HG03064 (cell line): Measurements from ENCODE around the gene CEP70.
"Not testable (repeated sequence)": the region's sequence is repeated elsewhere in the genome, so short reads cannot be mapped to it uniquely, and the experiment has no call there.

Experiments
- ATAC-seq: cut with Tn5 transposase; IDR thresholded peaks from one replicate; pipeline ENCODE4 v1.9.1; 2021; ENCODE audit warnings: low read depth; ENCODE audit not compliant: unreplicated experiment

Gene CEP70

DNA sequence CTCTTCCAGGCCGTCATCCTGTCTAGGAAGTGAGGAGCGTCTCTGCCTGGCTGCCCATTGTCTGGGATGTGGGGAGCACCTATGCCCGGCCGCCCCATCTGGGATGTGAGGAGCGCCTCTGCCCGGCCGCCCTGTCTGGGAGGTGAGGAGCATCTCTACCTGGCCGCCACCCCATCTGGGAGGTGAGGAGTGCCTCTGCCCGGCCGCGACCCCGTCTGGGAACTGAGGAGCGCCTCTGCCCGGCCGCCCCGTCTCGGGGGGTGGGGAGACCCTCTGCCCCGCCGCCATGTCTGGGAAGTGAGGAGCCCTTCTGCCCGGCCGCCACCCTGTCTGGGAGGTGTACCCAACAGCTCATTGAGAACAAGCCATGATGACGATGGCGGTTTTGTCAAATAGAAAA is 72.6 kb downstream of the CEP70 start:
- ATAC-seq = not testable (repeated sequence)

DNA sequence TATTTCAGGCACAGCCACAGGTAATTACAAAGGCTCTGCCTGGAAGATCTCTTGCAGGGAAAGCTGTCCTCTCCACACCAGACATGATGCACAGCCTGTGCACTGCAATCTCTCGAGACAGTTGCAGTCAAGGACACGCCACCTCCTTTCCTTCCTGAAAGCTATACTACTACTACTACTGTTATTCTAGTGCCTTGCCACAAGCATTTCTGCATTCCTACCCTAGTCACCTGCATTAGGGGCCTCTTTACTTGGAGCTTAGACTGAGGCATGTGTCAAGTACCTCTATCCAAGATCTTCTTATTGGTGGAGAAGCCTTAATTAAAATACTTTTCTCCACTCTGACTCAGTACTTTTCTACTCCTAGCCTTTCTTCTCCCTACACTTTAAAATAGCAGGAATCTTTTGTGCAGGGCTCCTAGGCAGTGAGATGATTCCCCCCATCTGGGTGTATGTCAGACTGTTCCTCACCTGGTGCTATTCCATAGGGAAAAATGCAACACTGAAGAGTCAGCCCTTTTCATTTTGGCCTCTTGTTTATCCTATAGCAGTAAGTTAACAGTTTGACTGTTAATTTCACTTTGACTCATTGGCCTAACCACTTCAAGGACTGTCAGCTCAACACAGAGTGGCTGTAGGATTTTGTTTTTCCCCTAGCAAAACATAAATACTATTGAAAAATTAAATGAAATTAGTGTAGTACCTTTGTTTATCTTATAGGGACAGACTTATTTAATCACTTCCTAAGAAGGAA is 80.8 kb downstream of the CEP70 start:
- peak; percentile 73 for ATAC-seq

DNA sequence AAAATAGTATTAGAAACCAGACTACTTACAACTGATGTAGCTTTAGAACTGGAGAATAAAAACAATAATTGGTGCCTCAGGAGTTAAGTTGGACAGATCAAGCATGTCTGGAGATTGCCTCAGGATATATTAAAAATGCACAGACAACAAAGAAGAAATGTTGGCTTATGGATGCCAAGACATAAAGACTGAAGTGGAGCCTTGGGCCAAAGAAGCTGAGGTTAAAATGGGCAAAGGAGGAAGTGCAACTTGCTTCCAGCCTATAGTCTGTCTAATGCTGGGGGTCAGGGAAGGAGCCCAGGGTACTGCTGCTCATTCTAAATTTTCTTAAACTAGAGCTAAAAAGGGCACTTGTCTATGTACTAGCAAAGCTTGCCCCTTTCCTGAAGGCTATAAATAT is 82.1 kb downstream of the CEP70 start:
- ATAC-seq = no peak

DNA sequence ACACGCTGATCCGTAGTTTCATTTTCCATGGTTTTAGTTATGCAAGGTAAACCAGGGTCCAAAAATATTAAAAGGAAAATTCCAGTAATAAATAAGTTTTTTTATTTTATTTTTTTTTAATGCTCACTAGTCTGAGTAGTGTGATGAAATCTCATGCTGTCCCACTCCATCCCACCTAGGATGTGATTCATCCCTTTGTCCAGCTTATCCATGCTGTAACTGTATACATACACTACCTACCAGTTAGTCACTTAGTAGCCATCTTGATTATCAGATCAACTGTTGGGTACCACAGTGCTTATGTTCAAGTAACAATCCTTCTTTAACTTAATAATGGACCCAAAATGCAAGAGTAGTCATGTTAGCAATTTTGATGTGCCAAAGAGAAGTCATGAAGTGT is 84.5 kb downstream of the CEP70 start:
- no peak for ATAC-seq

DNA sequence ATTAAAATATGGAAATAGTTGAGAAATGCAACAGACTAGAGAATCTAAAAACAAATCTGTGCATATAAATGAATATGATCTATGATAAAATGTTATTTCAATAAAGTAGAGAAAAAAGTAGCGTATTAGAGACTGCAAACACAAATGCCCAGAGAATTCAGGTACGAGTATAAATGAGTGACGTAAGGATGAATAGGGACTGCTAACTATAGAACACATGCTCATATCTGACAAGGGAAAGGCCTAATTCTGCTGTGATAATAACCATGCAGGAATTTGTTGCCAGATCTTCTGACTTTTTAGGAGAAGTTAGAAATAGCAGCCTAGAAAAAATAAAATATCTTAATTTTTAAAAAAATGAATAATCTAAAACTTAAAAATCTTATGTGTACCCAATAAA is 86.5 kb downstream of the CEP70 start:
- no peak for ATAC-seq

DNA sequence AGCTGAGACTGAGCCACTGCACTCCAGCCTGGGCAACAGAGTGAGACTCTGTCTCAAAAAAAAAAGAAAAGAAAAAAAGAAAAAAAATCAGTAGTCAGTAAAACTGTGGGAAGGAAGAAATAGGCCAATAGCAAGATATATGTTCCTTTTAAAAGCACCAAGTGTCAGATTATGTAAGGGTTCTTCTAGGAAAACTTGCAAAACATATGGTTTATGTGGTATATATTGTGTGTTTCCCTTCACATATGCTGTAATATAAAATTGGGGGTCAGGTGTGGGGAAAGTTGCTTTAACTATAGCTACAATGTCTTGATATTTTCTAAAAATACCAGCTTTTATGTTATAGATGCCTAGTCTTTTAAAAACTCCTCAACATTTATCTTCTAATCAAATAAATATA is 95.1 kb downstream of the CEP70 start:
- ATAC-seq = no peak

DNA sequence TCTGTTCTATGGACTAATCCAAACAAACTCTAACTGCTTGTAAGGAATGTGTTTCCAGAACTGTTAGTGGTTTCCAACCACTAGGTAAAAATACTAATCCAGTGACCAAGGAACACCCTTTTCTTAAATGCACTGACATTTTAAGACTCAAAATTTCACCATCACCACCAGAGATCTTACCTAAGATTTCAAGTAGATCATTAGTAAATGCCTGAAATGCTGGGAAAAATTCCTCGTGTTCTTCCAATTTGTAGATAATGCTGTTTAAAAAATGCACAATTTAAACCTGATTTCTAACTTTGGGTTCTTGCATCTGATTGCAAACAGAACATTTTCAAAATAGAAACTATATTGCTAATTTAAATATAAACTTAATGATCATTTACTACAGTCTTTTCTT is 96.2 kb downstream of the CEP70 start:
- ATAC-seq = no peak

DNA sequence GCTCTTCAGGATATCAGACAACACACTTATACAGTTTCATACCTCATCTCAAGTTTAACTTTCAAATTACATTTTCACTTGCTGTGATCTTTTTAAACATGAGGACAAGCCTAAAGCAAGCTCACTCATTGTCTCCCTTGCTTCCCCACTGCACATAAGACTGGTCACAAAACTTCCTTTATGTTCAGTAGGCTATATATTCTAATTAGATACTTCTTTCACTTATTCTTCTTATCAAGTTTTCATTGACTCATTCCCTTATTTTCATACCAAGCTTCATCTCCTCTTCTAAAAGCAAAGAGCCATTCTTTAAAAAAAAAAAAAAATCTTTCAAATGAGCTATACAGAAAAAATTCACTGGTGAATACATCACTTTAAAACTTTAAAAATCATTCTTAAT is 97.0 kb downstream of the CEP70 start:
- ATAC-seq = no peak

DNA sequence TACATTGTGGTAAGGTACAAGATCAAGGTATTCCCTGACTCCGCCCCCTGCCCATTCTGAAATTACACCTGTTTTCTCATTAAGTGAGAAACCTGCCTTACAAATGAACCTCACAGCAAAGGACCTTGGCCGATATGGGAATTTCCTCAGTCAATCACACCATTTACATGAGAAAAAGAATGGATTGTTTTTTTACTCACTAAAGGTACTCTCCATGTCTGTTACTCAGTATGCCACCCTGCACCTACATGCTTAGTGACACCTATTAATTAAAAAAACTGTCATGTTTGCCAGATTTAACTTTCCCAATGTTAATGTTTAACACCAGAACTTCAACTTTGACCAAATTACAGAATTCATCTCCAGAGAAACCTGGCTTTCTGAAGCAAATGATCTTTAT is 97.6 kb downstream of the CEP70 start:
- no peak for ATAC-seq

DNA sequence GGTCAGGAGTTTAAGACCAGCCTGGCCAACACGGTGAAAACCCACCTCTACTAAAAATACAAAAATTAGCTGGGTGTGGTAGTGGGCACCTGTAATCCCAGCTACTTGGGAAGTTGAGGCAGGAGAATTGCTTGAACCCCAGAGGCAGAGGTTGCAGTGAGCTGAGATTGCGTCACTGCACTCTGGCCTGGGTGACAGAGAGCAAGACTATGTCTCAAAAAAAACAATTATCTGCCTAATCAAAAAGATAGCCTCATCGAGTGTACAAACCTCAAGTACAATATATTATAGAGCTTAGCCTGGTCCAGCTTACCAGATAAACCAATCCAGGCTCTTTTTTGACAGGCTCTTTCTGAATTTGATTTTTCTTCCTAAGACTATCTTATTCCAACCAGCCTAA is 98.4 kb downstream of the CEP70 start:
- ATAC-seq = not testable (repeated sequence)

DNA sequence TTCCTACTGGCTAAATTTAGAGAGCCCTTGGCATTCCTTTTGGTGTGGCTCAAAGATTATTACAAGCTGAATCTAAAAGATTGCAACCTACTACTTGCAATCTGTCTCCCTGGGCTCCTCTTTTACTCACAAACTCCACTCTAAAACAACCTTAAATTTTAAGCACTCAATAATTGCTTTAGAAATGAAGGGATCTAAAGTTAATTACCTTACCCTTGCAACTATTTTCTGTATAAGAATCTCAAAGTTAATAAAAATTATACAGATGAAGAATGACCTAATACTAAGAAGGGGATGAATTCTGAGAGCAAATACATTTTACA is 99.5 kb downstream of the CEP70 start:
- ATAC-seq = no peak

DNA sequence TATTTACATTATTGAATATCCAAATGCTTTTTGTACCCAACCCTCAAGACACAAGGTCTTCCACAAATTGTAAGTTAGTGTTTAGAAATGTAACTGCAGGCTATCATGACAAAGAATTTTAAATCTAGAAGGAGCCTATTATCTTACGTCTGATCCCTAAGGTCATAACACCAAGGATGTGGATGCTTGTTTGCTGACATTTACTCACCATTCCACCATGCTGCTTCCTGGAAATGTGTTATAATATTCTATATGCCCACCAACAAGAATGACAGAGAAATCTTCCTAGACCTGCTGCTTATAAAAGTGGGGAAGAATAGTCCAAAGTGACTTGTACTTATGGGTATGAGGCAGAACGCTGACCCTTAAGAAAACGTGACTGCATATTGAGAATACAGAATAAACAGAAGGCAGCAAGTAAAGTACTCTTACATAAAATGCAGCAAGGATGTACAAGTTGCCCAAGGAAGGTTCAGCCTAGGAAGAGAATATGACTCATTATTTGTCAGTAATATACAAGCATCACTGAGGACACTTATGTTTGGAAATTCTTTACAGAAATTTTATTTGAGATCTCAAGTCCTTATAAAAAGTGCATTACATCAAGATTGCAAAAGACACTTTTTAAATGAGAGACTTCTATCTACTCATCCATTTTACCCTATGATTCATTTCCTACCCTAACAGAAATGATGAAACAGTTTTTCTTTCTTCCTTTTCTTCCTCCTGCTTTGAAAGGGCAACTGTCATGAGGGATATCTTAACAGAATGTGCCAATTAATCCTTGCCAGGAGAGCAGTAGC is 100.1 kb downstream of the CEP70 start:
- ATAC-seq = no peak

DNA sequence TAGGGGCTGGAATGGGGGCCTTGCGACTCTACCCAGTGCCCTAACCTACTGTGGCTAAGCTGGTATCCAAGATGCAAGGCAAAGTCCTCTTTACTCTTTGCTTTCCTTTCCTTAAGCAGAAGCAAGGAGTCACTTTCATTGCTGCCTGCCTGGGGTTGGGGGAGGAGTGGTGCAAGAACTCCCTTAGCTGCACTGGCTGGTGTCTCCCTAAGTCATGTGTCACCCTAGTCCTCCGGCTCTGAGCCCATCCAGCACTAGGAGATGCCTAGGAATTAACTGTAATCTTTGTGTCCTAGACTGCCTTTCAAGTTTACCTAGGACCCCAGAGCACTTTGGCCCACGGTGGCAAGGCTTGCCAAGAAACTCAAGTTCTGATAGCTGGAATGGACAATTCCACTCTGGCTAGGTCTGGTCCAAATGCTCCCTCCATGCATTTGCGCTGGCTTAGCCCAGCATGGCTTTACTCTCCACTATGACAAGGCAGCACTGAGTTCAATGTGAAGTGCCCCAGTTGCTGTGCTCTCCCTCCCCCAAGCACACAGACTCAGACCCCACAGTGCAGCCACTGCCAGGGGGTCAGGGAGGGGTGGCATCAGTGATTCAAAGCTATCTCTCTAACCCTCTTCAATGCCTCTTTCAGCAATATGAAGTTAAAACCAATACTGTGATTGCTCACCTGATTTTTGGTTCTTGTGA is 100.9 kb downstream of the CEP70 start:
- no peak for ATAC-seq

DNA sequence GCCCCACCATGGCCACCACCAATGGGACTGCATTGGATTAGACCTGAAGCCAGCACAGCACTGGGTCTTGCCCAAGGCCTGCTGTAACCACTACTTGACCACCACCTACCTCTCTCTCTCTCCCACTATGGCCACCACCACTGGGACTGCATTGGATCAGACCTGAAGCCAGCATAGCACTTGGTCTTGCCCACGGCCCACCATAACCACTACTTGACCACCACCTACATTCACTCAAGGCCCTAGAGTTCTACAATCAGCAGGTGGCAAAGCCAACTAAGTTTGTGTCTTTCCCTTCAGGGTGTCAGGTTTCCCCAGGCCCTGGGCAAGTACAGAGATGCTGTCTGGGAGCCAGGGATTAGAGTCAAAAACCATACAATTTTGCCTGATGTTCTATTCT is 102.1 kb downstream of the CEP70 start:
- ATAC-seq = no peak

DNA sequence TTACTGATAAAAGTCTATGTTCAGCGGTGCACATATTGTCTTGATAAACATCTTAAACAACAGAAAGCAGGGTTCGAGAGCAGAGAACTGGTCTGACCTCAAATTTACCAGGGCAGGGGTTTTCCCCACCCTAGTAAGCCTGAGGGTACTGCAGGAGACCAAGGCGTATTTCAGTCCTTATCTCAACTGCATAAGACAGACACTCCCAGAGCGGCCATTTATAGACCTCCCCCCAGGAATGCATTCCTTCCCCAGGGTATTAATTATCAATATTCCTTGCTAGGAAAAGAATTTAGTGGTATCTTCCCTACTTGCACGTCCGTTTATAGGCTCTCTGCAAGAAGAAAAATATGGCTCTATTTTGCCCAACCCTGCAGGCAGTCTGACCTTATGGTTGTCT is 107.5 kb downstream of the CEP70 start:
- ATAC-seq = not testable (repeated sequence)

DNA sequence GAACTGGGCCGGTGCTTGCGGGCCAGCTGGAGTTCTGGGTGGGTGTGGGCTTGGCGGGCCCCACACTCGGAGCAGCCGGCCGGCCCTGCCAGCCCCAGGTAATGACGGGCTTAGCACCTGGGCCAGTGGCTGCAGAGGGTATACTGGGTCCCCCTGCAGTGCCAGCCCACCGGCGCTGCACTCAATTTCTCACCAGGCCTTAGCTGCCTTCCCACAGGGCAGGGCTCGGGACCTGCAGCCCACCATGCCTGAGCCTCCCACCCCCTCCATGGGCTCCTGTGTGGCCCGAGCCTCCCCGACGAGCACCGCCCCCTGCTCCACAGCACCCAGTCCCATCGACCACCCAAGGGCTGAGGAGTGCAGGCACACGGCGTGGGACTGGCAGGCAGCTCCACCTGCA is 109.4 kb downstream of the CEP70 start:
- not testable (repeated sequence) for ATAC-seq

DNA sequence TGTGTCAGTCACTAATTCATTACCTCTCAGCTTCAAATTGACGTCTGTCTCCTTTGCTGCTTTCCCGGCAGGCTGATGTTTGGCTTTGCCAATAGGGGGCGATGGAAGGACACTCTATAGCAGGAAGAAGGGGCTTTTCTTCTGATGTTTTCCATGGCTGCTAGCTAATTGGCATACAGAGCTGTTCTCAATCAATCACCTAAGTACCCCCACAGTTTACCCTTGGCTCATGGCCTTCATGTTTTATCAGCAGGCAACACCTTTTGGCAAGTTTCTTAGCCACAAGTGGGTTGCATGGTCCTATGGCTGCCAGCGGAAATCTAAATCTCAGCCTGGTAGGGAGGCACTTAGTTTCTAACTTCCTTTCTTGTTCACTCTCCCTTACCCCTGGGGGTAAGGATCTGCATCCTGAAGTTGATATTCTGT is 114.6 kb downstream of the CEP70 start:
- no peak for ATAC-seq

DNA sequence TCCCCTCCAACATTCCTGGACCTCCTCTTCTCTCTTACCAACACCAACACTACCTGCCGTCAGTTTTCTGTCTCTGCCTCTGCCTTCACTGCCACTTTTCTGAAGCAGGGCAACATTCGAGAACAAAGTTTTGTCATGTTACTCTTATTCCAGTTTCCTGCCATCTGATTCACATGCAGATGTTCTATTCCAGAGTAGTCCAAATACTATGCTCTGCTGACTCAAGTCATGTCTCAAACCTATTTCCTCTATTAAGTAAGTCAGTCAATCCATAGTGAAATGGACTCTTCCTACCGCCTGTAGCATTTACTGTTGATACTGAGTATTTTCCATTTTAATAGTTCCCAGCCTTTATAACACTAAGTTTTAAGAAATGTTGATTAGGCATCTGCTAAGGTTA is 116.3 kb downstream of the CEP70 start:
- no peak for ATAC-seq

DNA sequence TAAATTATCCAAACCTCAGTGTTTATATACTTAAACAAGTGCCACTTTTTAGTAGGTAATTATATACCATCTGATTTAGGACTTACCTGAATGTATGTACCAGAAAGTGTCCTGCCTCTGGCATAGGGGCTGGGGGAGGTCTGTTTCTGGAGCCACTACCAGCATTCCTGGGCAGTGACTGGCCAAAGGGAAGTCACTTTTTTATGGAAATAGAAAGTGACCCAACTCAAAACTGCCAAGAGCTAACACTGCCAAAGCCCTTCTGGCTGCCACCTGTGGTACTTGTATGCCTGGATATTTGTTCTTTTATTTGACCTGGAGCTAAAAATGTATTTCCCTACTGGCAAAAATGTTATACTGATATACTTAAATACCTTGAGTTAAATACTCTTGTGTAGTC is 116.9 kb downstream of the CEP70 start:
- ATAC-seq = no peak

DNA sequence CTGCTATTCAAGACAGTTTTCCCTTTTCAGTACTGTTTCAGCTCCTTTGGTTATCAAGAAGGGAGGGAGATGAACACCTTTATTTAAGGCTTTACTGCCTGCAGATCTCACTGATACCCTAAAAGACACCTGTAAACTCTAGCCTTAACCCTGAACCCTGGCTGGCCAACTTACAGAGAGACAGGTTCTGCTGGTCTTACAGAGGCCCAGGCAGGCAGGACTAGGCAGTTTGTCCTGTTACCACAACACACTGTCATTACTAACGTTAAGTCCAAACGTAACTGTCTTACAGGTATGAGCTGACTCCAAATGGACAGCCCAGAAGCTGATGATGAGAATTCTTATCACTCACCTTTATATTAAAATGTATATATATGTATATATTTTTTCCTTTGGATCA is 117.5 kb downstream of the CEP70 start:
- ATAC-seq = no peak

DNA sequence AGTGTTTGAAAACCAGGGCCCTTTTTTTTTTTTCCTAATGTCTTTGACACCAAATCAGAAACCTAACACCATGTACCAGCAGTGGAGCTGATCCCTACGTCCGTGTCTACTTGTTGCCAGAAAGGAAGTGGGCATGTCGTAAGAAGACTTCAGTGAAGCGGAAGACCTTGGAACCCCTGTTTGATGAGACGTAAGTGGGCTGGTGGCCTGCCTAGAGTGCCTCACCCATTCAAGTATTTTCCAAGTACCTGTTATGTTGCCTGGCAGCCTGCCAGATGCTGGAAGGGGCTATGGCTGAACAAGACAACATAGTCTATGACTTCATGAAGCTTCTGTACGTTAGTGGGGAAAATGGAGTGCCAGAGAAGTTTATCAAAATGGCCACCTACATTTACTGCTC is 119.9 kb downstream of the CEP70 start:
- ATAC-seq = no peak

DNA sequence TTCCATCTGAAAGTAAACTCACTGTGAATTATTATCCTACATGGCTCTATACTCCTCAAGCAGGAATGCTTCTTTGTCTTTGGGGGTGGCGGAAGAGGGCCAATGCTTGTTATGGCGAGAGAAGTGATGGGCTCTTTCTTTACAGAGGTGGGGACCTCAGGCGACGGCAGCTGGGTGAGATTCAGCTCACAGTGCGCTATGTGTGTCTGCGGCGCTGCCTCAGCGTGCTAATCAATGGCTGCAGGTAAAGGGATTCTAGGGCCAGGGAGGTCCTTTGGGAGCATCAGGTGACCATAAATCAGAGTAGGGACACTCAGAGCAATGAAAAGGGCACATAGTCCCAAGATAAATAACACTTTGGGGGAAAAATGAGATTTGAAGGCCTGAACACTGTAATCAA is 120.7 kb downstream of the CEP70 start:
- no peak for ATAC-seq
